ENCODE measurements around the gene POMGNT1.

POMGNT1 gene

GRCh38 chr1:46183926-46184557, 14.2 kb downstream of the POMGNT1 start:
- in situ Hi-C loops (cut with MboI; ENCODE audit: low sequenced_read_pairs): no loop called here

- in situ Hi-C loops (cut with MboI; ENCODE audit: low sequenced_read_pairs): no loop called here
These were observed 15.0 kb downstream of the POMGNT1 start for GRCh38 chr1:46183079-46183847.

DNA sequence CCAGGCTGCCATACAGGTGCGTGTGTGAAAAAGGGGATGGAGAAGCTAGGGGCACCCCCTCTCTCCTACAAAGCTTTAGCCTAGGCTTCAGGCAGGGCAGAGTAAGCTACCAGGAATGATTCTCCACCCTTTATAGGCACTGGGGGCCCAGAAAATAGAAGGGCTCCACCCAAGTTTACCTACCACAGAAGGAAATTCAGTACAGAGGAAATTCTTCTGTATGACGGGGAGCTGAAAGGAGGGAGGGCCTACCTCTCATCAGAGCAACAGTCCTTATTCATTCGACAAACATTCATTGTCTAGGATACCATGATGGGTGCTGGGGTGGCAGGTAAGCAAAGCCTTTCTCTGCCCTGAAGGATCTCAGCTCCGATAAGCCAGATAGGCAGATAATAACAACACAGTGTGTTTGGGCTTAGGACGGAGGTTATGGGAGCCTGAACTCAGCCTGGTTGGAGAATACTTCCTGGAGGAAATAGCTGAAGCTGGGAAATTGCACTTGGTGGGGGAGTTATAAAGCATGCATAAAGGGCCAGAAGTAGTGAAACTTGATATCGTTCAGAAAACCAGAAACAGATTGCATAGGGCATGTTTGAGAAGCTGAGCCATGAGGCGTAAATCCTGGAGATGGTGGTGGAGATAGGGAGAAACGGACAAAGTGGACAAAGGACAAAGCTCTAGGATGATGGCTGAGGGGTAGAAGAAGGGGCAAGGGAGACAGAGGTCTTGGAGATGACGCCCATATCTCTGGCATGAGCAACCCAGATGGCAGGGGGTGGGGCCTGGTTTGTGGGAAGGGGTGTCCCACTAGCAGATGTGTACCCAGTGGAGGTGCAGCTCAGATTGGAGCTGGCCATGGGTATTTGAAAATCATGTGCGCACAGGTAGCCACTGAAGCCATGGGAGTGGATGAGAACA, 16.6 kb downstream of the POMGNT1 start:
- in situ Hi-C loops (cut with MboI; ENCODE audit: low sequenced_read_pairs): no loop called here

DNA sequence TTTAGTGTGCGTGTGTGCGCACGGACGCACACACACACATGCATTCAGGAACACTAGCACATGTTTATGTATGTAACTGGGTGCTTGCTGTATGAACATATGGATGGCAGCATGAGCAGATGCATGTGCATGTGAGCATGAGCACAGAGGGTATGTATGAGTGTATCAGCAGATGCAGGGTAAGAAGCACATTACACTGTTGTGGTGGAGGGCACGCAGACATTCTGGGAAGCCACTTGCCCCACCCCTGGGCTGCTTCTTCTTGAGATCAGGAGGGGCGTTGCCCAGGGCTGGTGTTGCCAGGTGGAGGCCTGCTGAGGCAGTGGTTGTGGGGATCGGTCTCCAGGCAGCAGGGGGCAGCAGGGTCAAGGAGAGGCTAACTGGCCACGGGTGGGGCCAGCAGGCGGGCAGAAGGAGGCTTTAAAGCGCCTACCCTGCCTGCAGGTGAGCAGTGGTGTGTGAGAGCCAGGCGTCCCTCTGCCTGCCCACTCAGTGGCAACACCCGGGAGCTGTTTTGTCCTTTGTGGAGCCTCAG, 18.1 kb downstream of the POMGNT1 start:
- in situ Hi-C loops (cut with MboI; ENCODE audit: low sequenced_read_pairs): no loop called here

DNA sequence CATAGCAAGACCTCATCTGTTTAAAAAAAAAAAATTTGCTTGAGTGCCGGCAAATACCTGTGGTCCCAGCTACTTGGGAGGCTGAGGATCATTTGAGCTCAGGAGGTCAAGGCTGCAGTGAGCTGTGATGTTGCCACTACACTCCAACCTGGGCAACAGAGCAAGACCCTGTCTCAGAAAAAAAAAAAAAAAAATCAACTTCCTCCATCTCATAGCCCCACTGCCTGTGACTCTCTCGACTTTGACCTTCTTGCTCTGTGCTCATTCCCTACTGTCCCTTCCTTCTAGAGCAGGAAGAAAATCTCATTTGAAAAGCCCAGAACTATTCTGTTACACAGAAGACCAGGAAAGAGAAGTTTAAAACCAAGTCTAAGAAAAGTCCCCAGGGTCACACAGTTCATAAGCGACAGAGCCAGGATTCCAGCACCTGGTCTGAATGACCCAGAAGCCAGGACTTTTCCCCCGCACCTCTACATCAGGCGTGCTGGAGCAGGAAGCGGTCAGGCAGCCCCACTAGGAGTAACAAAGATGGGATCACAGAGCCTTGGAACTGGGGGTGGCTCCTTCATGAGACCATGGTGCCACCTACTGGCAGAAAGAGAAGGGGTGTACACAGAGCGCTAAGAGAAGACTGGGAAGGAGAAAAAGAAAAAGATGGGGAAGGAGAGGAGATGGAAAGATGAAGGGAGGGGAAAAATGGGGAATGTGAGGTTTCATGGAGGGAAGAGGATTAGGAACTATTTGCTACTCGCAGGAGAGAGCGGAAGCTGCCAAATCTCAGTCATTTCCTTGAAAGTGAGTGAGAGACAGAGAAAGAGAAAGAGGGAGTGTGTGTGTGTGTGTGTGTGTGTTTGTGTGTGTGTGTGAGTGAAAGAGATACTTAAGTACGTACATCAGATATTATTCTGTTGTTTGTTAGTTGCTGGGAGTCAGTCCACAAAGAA, 18.8 kb downstream of the POMGNT1 start:
- in situ Hi-C loops (cut with MboI; ENCODE audit: low sequenced_read_pairs): no loop called here

DNA sequence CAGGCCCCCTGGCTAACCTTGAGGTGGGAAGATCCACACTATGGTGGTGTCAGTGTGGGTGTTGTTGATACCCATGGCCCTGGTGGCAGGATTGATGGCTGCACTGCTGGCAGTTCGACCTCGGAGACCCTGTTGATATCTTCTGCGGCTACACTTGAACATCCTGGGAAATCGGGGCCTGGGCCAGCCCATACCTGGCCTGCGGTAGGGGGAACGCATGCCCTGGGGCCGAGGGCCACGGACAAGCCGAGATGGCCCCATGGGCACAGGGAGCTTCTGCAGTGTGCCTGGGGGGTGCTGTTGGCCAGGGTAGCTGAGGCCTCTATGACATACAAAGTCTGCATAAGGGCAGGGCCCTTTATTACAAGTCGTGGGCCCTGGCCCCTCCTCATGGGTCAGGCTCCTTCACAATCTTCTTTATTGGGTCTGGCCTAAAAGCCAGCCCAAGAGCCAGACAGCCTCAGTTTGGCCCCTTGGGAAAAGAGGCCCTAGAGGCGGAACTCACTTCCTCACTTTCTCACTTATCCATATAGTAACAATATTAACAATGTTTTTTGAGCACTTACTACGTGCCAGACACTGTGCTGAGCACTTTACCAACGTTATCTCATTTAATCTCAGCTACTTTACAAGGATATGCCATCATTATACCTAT, 21.9 kb downstream of the POMGNT1 start, which contains the start of gene P3R3URF:
Gene P3R3URF, minus strand, starts transcription at position 278 of the 655 bp plus-strand sequence. Its CDS starts 17 bp downstream, at position 261.
- in situ Hi-C loops (cut with MboI; ENCODE audit: low sequenced_read_pairs): no loop called here

DNA sequence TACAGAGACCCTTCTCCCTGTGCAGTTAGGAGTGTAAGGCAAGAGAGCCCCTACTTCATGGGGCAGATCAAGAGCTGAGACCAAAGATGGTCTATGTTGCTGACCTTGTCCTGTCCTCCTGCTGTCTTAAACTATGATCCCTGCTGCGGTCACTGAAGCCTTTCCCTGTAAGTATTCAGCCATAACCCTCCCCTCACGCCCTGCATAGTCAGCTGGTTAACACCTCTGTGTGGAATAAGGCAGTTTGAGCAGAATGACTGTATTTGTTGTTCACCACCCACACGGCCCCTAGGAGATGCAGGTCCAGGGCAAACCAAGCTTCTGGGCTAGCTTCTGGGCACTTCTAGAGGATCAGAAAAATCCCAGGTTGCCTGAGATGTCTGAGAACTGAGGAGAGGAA, 23.0 kb downstream of the POMGNT1 start:
- in situ Hi-C loops (cut with MboI; ENCODE audit: low sequenced_read_pairs): no loop called here

DNA sequence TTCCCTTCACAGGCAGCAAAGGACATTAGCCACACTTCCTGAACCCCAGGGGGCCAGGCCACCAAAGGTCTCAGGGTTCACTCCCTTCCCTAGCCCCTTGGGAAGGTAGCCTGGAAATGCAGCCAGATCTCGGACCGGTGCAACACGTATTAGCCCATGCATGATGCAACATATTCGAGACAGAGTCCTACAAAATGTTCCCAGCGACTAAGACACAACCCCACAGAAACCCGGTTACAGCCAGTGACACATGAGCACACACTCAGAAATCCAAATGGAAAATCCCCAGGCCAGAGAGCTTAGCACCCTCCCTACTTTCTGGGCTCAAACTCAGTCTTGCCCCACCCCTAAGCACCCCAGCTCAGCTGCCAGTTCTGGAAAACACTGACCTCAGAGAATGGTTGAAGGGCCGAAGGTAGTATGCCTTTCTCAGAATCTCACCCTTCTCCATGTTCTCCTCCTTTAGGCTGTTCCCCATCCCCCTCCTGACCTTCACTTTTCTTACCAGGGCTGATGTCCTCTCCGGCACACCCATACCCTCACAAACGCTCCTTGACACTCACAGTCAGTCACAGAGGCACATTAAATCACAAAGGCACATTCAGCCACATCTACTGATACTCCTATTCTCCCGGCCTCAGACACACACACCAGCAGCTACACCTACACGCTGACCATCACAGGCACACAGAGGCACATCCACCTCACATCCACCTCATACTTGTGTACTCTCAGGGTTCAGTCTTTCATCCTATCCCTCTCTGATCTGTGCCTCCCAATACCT, 23.6 kb downstream of the POMGNT1 start, which contains the start of gene TSPAN1:
Gene TSPAN1, plus strand, starts transcription at position 640 of the 784 bp plus-strand sequence. CDS start 6,021 bp downstream, outside the sequence.
- in situ Hi-C loops (cut with MboI; ENCODE audit: low sequenced_read_pairs): no loop called here

DNA sequence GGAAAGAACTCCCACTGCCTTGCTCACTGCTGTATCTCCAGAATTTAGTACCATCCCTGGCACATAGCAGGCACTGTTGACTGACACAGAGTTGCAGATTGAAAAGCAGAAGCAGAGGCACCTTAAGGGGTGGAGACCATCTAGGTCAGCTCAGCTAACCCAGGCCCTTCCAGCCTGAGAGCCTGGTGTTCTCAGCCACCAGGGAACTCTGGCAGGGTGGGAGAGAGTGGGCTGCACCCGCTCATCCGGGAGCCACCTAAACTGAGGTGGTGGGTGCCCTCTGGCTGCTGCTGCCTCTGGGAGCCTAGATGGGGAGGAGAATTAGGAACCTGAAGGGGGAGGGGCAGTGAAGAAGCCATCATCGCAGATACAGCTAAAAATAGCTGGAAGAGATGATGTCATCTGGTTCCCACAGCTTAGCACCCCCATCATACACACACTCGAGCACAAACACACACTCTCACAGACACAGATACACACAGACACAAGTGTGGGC, 24.8 kb downstream of the POMGNT1 start:
- in situ Hi-C loops (cut with MboI; ENCODE audit: low sequenced_read_pairs): no loop called here

DNA sequence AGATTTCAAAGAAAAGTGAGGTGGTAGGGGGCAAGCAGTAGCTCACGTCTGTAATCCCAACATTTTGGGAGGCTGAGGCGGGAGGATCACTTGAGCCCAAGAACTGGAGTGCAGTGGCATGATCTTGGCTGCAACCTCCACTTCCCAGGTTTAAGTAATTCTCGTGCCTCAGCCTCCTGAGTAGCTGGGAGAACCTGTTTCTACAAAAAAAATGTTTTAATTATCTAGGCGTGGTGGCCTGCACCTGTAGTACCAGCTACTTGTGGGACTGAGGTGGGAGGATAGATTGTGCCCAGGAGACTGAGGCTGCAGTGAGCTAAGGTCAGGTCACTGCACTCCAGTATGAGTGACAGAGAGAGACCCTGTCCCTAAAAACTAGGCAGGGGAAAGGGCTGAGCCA, 25.9 kb downstream of the POMGNT1 start:
- in situ Hi-C loops (cut with MboI; ENCODE audit: low sequenced_read_pairs): no loop called here

GRCh38 chr1:46171871-46172270, 26.4 kb downstream of the POMGNT1 start:
- in situ Hi-C loops (cut with MboI; ENCODE audit: low sequenced_read_pairs): no loop called here

DNA sequence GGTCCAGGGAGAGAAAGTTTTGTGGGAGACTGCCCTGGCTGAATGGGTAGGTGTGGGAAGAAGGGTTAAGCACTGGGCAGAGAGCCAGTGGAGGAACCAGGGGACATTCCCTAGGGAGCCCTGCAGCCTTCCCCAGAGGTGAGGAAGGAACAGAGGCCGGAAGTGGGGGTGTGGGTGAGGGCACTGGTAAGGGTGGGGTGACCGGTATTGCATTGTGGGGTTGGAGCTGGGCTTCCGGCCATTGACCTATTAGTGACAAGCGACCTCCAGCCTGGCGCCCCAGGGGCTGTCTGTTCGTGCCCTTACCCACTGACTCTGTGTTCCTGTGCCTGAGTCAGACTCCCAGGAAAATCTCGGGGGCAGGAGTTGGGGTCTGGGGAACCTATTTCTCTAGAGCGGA, 26.9 kb downstream of the POMGNT1 start:
- in situ Hi-C loops (cut with MboI; ENCODE audit: low sequenced_read_pairs): no loop called here

DNA sequence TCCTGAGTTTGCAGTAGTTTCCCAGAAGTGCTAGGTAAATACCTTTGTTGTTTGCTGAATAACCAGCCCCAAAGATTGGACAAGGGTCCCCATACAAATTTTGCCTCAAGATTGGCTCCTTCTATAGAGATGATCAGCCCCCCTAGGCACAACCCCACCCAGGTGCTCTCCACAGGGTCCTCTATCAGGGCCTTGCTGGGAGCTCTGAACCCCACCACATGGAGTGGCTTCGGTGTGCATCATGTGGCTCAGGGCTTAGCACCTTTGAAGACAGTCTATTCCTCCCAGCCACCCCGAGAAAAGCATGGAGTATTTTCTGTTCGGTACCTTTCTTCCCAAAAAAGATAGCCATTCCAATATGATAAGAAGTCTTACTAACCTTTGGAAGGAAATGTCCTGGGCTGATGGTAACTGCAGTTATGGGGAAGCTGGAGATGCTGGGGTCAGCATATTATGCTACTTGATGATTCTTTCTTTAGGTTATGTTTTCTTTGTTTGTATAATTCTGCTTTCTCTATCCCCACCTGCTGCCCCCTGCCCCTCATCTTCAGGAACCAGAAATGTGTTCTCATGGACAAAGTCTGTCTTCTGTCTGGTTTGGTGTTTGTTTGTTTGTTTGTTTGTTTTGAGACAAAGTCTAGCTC, 28.3 kb downstream of the POMGNT1 start:
- in situ Hi-C loops (cut with MboI; ENCODE audit: low sequenced_read_pairs): no loop called here

- in situ Hi-C loops (cut with MboI; ENCODE audit: low sequenced_read_pairs): no loop called here
These were observed 29.8 kb downstream of the POMGNT1 start for GRCh38 chr1:46168477-46168876.

DNA sequence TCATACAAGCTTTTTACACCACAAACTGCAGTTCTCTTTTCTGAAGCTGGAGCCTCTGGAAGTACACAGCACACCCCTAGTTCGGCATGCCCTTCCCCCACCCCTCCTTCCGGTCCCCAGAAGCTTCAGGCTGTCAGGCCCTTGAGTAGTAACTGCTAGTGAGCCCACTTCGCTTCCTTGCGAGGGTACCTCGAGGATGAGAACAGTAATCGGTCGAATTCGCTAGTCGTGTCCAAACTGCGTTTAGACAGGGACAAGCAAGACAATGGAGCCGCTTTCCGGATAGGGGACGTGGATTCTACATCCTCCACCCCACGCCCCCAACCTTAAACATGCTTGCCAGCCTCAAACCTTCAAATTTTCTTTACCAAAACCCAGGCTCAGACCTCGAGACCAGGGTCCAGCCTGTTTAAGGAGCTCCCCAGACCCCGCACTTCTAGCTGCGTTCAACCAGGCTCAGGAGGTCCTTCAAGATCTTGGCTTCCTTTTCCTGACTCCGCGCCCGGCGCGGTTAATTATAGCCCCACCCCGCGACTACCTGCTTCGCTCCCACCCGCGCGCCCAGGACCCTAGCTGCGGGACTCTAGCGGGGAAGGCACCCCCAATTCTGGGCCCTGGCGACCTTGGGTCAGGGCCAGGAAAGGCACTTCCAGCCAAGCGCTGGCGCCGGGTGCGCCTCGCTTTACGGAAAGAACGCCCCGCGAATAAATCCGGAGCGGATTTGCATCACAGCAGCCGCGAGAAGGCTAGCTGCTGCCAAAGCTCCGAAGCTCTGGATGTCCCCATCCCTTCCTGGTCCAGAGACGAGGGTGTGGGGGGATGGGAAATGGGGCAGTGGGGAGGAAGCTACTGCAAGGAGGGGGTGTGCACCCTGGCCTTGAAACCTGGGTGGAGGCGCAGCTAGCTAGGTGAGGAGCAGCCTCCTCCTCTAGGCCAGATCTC, 31.4 kb downstream of the POMGNT1 start:
- in situ Hi-C loops (cut with MboI; ENCODE audit: low sequenced_read_pairs): no loop called here

DNA sequence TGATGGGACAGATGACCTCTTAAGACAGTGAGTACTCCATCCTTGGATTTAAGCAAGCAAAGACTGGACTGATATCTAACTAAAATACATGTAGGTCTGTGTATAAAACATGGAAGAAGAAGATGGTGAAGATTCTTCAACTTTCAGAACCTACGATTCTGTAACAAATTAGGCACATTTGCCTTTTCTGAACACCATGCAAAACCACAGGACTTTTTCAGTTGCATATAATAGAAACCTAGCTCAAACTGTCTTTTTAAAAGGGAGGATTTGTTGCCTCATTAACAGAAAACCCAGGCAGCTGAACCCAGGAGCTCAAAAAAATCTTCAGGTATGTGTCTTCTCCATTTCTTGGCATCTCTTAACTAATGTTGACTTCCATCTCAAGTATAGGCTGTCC, 38.0 kb downstream of the POMGNT1 start:
- in situ Hi-C loops (cut with MboI; ENCODE audit: low sequenced_read_pairs): no loop called here

DNA sequence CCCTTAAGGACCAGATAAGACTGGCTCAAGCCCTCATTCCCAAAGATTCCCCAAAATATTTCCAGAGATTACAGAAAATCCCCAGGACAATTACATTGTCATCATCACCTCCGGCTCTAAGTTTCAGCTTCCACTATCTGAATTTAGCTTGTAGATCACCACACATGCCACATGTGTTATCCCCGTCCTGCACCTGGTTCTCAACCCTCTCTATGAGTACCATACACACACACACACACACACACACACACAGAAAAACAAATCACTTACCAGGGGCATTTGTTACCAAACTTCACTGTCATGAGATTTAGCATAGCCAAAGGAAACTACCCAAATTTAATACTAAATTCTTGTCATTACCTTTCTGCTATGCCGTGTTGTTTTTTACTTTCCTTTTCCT, 38.7 kb downstream of the POMGNT1 start:
- in situ Hi-C loops (cut with MboI; ENCODE audit: low sequenced_read_pairs): no loop called here

All from hTERT RPE-1 (cell line).